Spinal cord (tissue), 10 donors: ENCODE results near the gene HLA-DRB5. TPM values are rescaled to one million over a fixed set of nuclear protein-coding genes. Genes with fewer than 3 reads are reported as not detected.
"Not testable (repeated sequence)": the region's sequence is repeated elsewhere in the genome, so short reads cannot be mapped to it uniquely, and the experiment has no call there.

ENCODE experiments used
- DNase-seq, 6 donors: peaks; one replicate each; pipeline versions ENCODE4 v3.0.0 to v3.0.0-alpha.2; 2013 to 2015; ENCODE audit warnings: low spot score in 6 of 6, low read depth in 4 of 6
- H3K27ac ChIP-seq: one replicate; pipeline ENCODE4 v1.5.1; 2013; ENCODE audit warnings: low read depth, low read length, control low read depth
- H3K27me3 ChIP-seq: one replicate; pipeline ENCODE4 v1.6.1; 2013; ENCODE audit warnings: low read length; ENCODE audit not compliant: control insufficient read depth, insufficient read depth
- H3K36me3 ChIP-seq: one replicate; pipeline ENCODE4 v1.6.1; 2013; ENCODE audit warnings: low read length; ENCODE audit not compliant: control insufficient read depth, insufficient read depth
- H3K4me1 ChIP-seq: one replicate; pipeline ENCODE4 v1.6.1; 2013; ENCODE audit warnings: low read length; ENCODE audit not compliant: control insufficient read depth, insufficient read depth
- H3K4me3 ChIP-seq: one replicate; pipeline ENCODE4 v1.5.1; 2013; ENCODE audit warnings: low read depth, low read length, control low read depth
- H3K9me3 ChIP-seq: one replicate; pipeline ENCODE4 v1.6.1; 2013; ENCODE audit warnings: low read length; ENCODE audit not compliant: control insufficient read depth, insufficient read depth
- whole genome bisulfite sequencing: methylation state at CpG from one replicate; pipeline ENCODE4 v1.1.5; 2013; ENCODE audit warnings: missing lambda C conversion rate; ENCODE audit not compliant: insufficient coverage; 5-methylcytosine and 5-hydroxymethylcytosine counted together
- long read RNA-seq, 4 donors: transcript quantifications; one replicate each; lab custom pipeline, GENCODE V29; 2026
- polyA plus RNA-seq, 2 donors: library from polyadenylated mRNA; unstranded; fragments of 120-200 nt; gene quantifications; one replicate each; pipeline ENCODE4 v1.2.1, GENCODE V29; 2013; ENCODE audit not compliant: insufficient read length in 2 of 2
- total RNA-seq, 2 donors: library from RNA; depleted of rRNA in 1 of 2; stranded (reverse); fragments of 120-200 nt in 1 of 2; fragments of >200 nt in 1 of 2; gene quantifications; one replicate each; pipeline versions ENCODE4 v1.2.3 to v1.2.4, GENCODE V29; 2013 to 2014
- donor health status: healthy.

Gene HLA-DRB5
- total RNA-seq (10 to 100 TPM in 1 of 2 donors, under 1 TPM in 1; 0.30 to 16.8 TPM), polyA plus RNA-seq (1 to 10 TPM; 1.7 to 1.8 TPM)
- long read RNA-seq, donor 1, result 0 reads
- long read RNA-seq, donor 2, result 0 reads
- long read RNA-seq, donor 3, result 0 reads
- long read RNA-seq, donor 4, result 0 reads

- Histone ChIP-seq H3K27ac (no peak within 1 kb of the TSS), H3K4me3 (no peak within 1 kb of the TSS), H3K27me3 (no peaks in the 10 kb centered on the region), H3K4me1 (no peaks in the 10 kb centered on the region), H3K9me3 (no peaks in the 10 kb centered on the region), H3K36me3 (no peaks in the 10 kb centered on the region)
- DNase-seq, result peak in 1 of 6 donors; percentile 1
- WGBS, result no CpG with 5 or more reads among the region's 4 CpGs
These were observed at the start of gene HLA-DRB5 for GRCh38 chr6:32529697-32530430. HLA-DRB5 (minus strand) TSS chr6:32530287; CDS start chr6:32530224, 63 bp downstream.

DNA sequence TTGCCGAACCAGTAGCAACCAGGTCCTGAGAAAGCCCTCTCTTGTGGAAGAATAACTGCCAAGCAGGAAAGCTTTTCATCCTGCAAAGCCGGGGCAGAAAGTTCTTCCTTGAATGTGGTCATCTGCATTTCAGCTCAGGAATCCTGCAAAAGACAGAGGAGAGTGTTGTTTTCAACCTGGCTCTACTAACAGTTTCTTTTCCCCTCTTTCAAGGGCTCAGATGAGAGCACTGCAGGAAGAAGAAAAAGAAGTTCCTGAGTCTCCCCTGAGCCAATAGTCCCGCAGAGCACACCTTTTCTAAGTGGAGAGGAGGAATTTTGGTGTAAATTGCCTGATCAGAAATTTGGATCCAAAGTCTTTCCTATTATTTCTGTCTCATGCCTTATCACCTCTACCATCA lies 48.9 kb upstream of the HLA-DRB5 start:
- Histone ChIP-seq H3K9me3 (no peaks in the 10 kb centered on the region), H3K4me1 (no peaks in the 10 kb centered on the region), H3K27me3 (peaks cover 2% of the 10 kb centered on the region), H3K27ac (no peak overlapping the region), H3K4me3 (no peak overlapping the region), H3K36me3 (no peaks in the 10 kb centered on the region)
- 0% methylated on average over 2 of the region's 3 CpGs for WGBS
- no peak for DNase-seq

GRCh38 chr6:32577493-32577892 lies 47.4 kb upstream of the HLA-DRB5 start:
- H3K36me3 ChIP-seq, H3K9me3 ChIP-seq, H3K27me3 ChIP-seq, DNase-seq, H3K4me1 ChIP-seq, H3K27ac ChIP-seq, H3K4me3 ChIP-seq: not testable (repeated sequence)
- 40% methylated on average over 1 of the region's 5 CpGs for WGBS

DNA sequence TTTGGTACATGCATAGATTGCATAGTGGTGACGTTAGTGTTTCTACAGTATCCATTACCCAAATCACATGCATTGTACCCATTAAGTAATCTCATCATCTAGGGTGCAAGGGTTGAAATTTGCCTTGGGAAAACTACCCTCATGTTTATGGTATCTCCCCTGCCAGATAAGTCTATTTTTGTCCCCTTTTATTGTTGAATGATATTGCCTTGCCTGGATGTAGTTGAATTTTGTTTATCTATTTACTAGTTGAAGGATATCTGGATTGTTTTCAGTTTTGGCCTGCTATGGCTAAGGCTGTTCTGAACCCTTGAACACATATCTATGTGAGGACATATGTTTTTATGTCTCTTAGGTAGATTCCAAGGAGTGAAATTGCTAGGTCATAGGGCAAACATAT lies 46.2 kb upstream of the HLA-DRB5 start:
- no peak for DNase-seq
- no CpG with 5 or more reads among the region's 1 CpG for WGBS
- H3K4me1 ChIP-seq, result no peaks in the 10 kb centered on the region
- no peak overlapping the region for H3K27ac ChIP-seq
- H3K27me3 ChIP-seq, result no peaks in the 10 kb centered on the region
- H3K9me3 ChIP-seq, result no peaks in the 10 kb centered on the region
- H3K36me3 ChIP-seq, result no peaks in the 10 kb centered on the region
- no peak overlapping the region for H3K4me3 ChIP-seq

DNA sequence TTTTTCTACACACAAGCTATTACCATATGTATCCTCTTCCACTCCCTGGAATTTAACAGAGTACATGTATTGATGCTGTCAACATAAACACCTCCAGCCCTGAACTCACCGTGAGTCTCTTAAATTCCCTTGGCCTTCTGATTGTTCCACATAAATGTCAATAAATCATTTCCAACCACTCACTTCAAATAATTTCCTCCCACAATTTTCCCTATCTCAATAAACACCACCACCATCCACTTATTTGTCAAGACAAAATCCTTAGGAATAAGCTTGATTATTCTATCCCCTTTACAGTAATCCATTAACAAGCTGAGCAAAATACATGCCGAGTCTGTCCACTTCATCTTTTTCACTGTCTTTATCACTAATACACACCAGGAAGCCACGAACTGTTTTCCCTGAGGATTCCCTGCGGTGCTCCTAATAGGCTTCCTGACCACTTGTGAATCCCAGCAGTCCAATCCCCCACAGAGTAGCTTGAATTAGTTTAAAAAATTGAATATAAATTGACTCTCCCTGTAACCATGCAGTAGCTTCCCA lies 40.3 kb upstream of the HLA-DRB5 start:
- Histone ChIP-seq H3K4me1 (no peaks in the 10 kb centered on the region), H3K27ac (no peak overlapping the region), H3K4me3 (no peak overlapping the region), H3K9me3 (no peaks in the 10 kb centered on the region), H3K36me3 (no peaks in the 10 kb centered on the region), H3K27me3 (no peaks in the 10 kb centered on the region)
- WGBS, result no CpG with 5 or more reads among the region's 4 CpGs
- no peak for DNase-seq

DNA sequence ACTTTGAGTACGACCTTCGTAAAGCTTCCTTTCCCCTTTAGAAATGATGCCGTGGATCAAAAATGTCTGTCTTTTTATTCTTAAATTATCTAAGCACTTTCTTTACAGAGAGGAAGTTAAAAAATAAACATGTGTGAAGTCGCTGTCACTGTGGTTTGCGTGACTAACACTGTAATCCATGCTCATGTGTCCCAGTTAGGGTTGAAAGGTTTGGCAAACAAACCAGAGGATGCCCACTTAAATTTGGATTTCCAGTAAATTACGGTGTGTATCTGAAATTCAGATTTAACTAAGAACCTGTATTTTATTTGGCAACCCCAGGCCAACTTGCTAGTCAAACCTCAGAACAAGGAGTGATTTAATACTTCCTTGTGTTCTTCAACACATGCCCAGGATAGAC lies 38.5 kb upstream of the HLA-DRB5 start:
- WGBS, result no CpG with 5 or more reads among the region's 6 CpGs
- H3K36me3 ChIP-seq, result no peaks in the 10 kb centered on the region
- H3K4me3 ChIP-seq, result no peak overlapping the region
- no peaks in the 10 kb centered on the region for H3K9me3 ChIP-seq
- H3K4me1 ChIP-seq, result no peaks in the 10 kb centered on the region
- H3K27ac ChIP-seq, result no peak overlapping the region
- H3K27me3 ChIP-seq, result no peaks in the 10 kb centered on the region
- DNase-seq, result no peak

- no CpG with 5 or more reads among the region's 8 CpGs for WGBS
- H3K4me3 ChIP-seq, result no peak overlapping the region
These were observed 36.9 kb upstream of the HLA-DRB5 start for GRCh38 chr6:32566957-32567356.

DNA sequence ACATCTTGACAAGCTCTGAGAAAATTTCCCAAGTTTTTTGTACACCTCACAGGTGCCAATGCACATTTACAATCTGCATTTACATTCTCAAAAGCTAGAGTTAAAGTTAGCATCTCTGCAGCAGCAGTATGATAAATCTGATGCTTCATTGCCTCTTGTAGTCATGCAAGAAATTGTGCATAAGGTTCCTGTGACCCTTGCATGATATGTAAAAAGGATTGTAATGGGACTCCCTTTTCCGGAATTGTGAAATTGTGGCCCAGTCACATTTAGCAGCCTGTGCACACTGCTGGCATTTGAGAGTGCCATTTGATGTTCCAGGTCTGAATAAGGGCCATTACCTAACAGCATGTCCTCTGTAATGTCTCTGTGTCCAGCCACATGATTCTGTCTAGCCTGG lies 35.4 kb upstream of the HLA-DRB5 start:
- no peak for DNase-seq
- Histone ChIP-seq H3K9me3 (no peaks in the 10 kb centered on the region), H3K36me3 (no peaks in the 10 kb centered on the region), H3K27me3 (no peaks in the 10 kb centered on the region), H3K27ac (no peak overlapping the region), H3K4me1 (no peaks in the 10 kb centered on the region), H3K4me3 (no peak overlapping the region)
- WGBS, result no CpG with 5 or more reads among the region's 1 CpG

More at GRCh38 chr6:32566957-32567356, 36.9 kb upstream of the HLA-DRB5 start:
- H3K27ac ChIP-seq, result no peak overlapping the region
- no peak for DNase-seq
- H3K4me1 ChIP-seq, result no peaks in the 10 kb centered on the region
- H3K36me3 ChIP-seq, result no peaks in the 10 kb centered on the region
- no peaks in the 10 kb centered on the region for H3K27me3 ChIP-seq
- H3K9me3 ChIP-seq, result no peaks in the 10 kb centered on the region

DNA sequence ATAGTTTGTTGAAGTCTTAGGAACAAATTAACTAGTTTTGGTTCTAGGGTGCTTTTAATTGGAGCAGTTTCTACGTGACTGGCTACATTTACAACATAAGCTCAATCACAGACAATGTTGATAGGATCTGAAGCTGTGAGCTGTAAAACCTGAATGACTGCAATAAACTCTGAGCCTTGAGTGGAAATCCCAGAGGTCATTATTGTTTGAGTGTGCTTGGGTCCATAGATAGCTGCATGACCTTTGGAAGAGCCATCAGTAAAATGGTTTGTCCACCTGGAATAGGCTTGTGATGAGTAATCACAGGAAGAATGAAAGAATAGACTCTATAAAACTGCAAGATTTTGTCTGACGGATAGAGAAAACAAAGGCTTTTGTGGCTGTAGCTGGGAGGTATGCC lies 32.9 kb upstream of the HLA-DRB5 start:
- Histone ChIP-seq H3K4me1 (no peaks in the 10 kb centered on the region), H3K36me3 (no peaks in the 10 kb centered on the region), H3K27ac (no peak overlapping the region), H3K9me3 (no peaks in the 10 kb centered on the region), H3K4me3 (no peak overlapping the region), H3K27me3 (no peaks in the 10 kb centered on the region)
- peak in 1 of 6 donors; percentile 7 for DNase-seq
- WGBS, result no CpG with 5 or more reads among the region's 2 CpGs

DNA sequence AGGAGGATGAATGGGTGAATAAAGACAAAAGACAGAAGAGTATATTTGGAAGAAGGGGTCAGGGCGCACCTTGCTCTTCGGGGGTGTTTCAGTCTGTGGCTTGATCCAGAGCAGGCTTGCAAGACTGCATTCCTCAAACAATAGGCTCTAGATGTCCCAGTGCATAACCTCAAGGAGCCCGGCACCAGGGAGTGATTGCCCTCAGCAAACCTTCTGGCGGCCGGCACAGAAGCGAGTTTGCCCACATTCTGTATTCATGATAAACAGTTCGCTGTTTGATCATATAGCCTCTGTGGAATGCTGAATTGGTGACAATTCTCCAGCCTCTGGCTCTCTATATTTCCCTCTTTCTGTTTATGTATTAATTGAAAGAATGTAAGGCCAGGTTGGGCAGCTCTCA lies 29.7 kb upstream of the HLA-DRB5 start:
- no peak for DNase-seq
- Histone ChIP-seq H3K36me3 (no peaks in the 10 kb centered on the region), H3K27me3 (no peaks in the 10 kb centered on the region), H3K4me1 (no peaks in the 10 kb centered on the region), H3K4me3 (no peak overlapping the region), H3K9me3 (no peaks in the 10 kb centered on the region), H3K27ac (no peak overlapping the region)
- whole genome bisulfite sequencing, result no CpG with 5 or more reads among the region's 7 CpGs
